Keratinocyte (primary cell): ENCODE data around the gene SLC5A8.

Source experiments
- CTCF ChIP-seq, 3 experiments: IDR thresholded peaks in 1 of 3; conservative IDR thresholded peaks in 1 of 3; optimal IDR thresholded peaks in 1 of 3; 2 replicates in 2 of 3; 3 replicates in 1 of 3; pipeline versions ENCODE3 to v1.5.1; 2011; ENCODE audit warnings: low read length in 3 of 3, mild to moderate bottlenecking in 3 of 3, moderate library complexity in 2 of 3, control low read depth in 1 of 3, inconsistent platforms in 1 of 3; ENCODE audit not compliant: insufficient read depth in 2 of 3; ENCODE audit errors: extremely low read depth in 1 of 3
- EZH2 ChIP-seq: IDR thresholded peaks from one replicate; pipeline ENCODE4 v1.6.1; 2012; ENCODE audit warnings: inconsistent platforms, mild to moderate bottlenecking, low read length, moderate library complexity

GRCh38 chr12:101207086-101207780, 2.8 kb downstream of the SLC5A8 start:
- TF ChIP-seq EZH2 (no peak), CTCF (optimal IDR thresholded peaks at IDR 0.05 in 1 of 3, IDR thresholded peaks at IDR 0.05 in 1 of 3, conservative IDR thresholded peaks at IDR 0.05 in 1 of 3; ENCODE audit: extremely low read depth in 1 of 3, insufficient read depth in 2 of 3, low read length in 3 of 3) (no peak)
